GM04504 (cell line): ENCODE measurements around the gene MAP2K1.
"Not testable (repeated sequence)": the region's sequence is repeated elsewhere in the genome, so short reads cannot be mapped to it uniquely, and the experiment has no call there.

ENCODE experiments used
- DNase-seq: peaks from one replicate; pipeline ENCODE4 v3.0.0-alpha.2; 2012; ENCODE audit warnings: low read depth

MAP2K1 gene

GRCh38 chr15:66424963-66425612, 38.4 kb downstream of the MAP2K1 start:
- DNase-seq, result no peak

GRCh38 chr15:66425837-66426236, 39.1 kb downstream of the MAP2K1 start:
- no peak for DNase-seq

GRCh38 chr15:66429117-66429516, 42.4 kb downstream of the MAP2K1 start:
- DNase-seq, result no peak

- no peak for DNase-seq
These were observed 42.8 kb downstream of the MAP2K1 start for GRCh38 chr15:66429546-66429945.

- no peak for DNase-seq
These were observed 44.0 kb downstream of the MAP2K1 start for GRCh38 chr15:66430627-66431255.

- DNase-seq, result no peak
These were observed 47.0 kb downstream of the MAP2K1 start for GRCh38 chr15:66433726-66434125.

GRCh38 chr15:66440501-66440900, 53.8 kb downstream of the MAP2K1 start:
- no peak for DNase-seq

- DNase-seq, result no peak
These were observed 65.7 kb downstream of the MAP2K1 start for GRCh38 chr15:66452420-66452819.

- no peak for DNase-seq
These were observed 66.4 kb downstream of the MAP2K1 start for GRCh38 chr15:66452971-66453580.

- DNase-seq, result no peak
These were observed 67.4 kb downstream of the MAP2K1 start for GRCh38 chr15:66454143-66454542.

- no peak for DNase-seq
These were observed 69.5 kb downstream of the MAP2K1 start for GRCh38 chr15:66456211-66456610.

GRCh38 chr15:66459818-66460615, 73.3 kb downstream of the MAP2K1 start:
- DNase-seq, result no peak

- DNase-seq, result not testable (repeated sequence)
These were observed 74.6 kb downstream of the MAP2K1 start for GRCh38 chr15:66461294-66461693.

- DNase-seq, result no peak
These were observed 75.2 kb downstream of the MAP2K1 start for GRCh38 chr15:66461917-66462316.

- DNase-seq, result no peak
These were observed 75.9 kb downstream of the MAP2K1 start for GRCh38 chr15:66462627-66463026.

GRCh38 chr15:66465294-66465693, 78.6 kb downstream of the MAP2K1 start:
- DNase-seq, result not testable (repeated sequence)

GRCh38 chr15:66467162-66468040, 80.7 kb downstream of the MAP2K1 start:
- not testable (repeated sequence) for DNase-seq

GRCh38 chr15:66470825-66471224, 84.1 kb downstream of the MAP2K1 start:
- DNase-seq, result not testable (repeated sequence)

GRCh38 chr15:66472176-66472999, 85.7 kb downstream of the MAP2K1 start:
- peak; percentile 58 for DNase-seq

GRCh38 chr15:66474135-66474534, 87.4 kb downstream of the MAP2K1 start:
- DNase-seq, result no peak

GRCh38 chr15:66474963-66475362, 88.3 kb downstream of the MAP2K1 start:
- no peak for DNase-seq
